H1 (cell line): ENCODE measurements around the gene WDR12. TPM values are rescaled to one million over a fixed set of nuclear protein-coding genes. Genes with fewer than 3 reads are reported as not detected.

ENCODE experiments used
- ASH2L ChIP-seq: fragments of 200-600, 300-600 bp; sonication (generic); IDR thresholded peaks from one replicate; pipeline ENCODE4 v1.7.1; 2017; ENCODE audit warnings: low read length
- ATF3 ChIP-seq: IDR thresholded peaks from 2 replicates; pipeline ENCODE4 v1.6.1; 2011; ENCODE audit warnings: low read depth, mild to moderate bottlenecking, low read length; ENCODE audit not compliant: insufficient read depth
- BACH1 ChIP-seq: IDR thresholded peaks from 2 replicates; pipeline ENCODE4 v1.6.1; 2012; ENCODE audit warnings: low read length, improper control_type of control experiment
- NANOG ChIP-seq: IDR thresholded peaks from 2 replicates; pipeline ENCODE4 v1.6.1; 2011; ENCODE audit warnings: low read length, low read depth, mild to moderate bottlenecking, inconsistent platforms; ENCODE audit not compliant: insufficient read depth, poor library complexity, severe bottlenecking
- POLR2AphosphoS5 ChIP-seq: IDR thresholded peaks from 2 replicates; pipeline ENCODE4 v1.6.1; 2011; ENCODE audit warnings: low read depth, low read length
- POU5F1 ChIP-seq: IDR thresholded peaks from 2 replicates; pipeline ENCODE4 v1.6.1; 2011; ENCODE audit warnings: low read depth, mild to moderate bottlenecking, low read length, moderate library complexity
- RXRA ChIP-seq: IDR thresholded peaks from 2 replicates; pipeline ENCODE4 v1.6.1; 2011; ENCODE audit warnings: low read depth, mild to moderate bottlenecking, low read length, moderate library complexity; ENCODE audit not compliant: insufficient read depth
- SP2 ChIP-seq: IDR thresholded peaks from 2 replicates; pipeline ENCODE4 v1.6.1; 2012; ENCODE audit warnings: mild to moderate bottlenecking, low read length, inconsistent platforms
- USF2 ChIP-seq: IDR thresholded peaks from 2 replicates; pipeline ENCODE4 v1.6.1; 2011; ENCODE audit warnings: low read length, improper control_type of control experiment
- polyA plus RNA-seq, 7 experiments: library from polyadenylated mRNA; depleted of rRNA in 3 of 7; stranded (reverse) in 5 of 7; unstranded in 2 of 7; fragments of >200 nt in 5 of 7; fragments of 200-250 nt in 2 of 7; gene quantifications; 1 replicate in 5 of 7; 2 replicates in 1 of 7; 4 replicates in 1 of 7; pipeline versions ENCODE4 v1.2.1 to v1.2.3, GENCODE V29; 2011 to 2013; ENCODE audit warnings: missing spikeins in 2 of 7, mixed read lengths in 2 of 7
- total RNA-seq: library from RNA; stranded (reverse); fragmentation: NEBNext Ultra II Directional; extraction: Animal tissue kit (Norgen Biotek cat#: 25700); gene quantifications from 2 replicates; pipeline ENCODE4 v1.2.1, GENCODE V29; 2021

WDR12 gene
- total and polyA plus RNA-seq, 2 of the 8 experiments (the other 6 are each of a cell fraction or from before 2014, with no cell fraction given), result 25.0 to 183 TPM

GRCh38 chr2:202881570-202881969 is 29.9 kb downstream of the WDR12 start (continued):
- TF ChIP-seq USF2 (no peak), POLR2AphosphoS5 (no peak), ATF3 (no peak), POU5F1 (no peak), SP2 (no peak), RXRA (no peak), ASH2L (no peak), NANOG (no peak), BACH1 (no peak)
- TF ChIP-seq, all 59 proteins: peak for 0
